GM19240 (cell line): ENCODE measurements around the gene GCNT3.
"Not testable (repeated sequence)": the region's sequence is repeated elsewhere in the genome, so short reads cannot be mapped to it uniquely, and the experiment has no call there.

Experiments
- DNase-seq: peaks from one replicate; pipeline ENCODE4 v3.0.0; 2011; ENCODE audit warnings: low spot score; ENCODE audit not compliant: insufficient read length

Gene GCNT3

DNA sequence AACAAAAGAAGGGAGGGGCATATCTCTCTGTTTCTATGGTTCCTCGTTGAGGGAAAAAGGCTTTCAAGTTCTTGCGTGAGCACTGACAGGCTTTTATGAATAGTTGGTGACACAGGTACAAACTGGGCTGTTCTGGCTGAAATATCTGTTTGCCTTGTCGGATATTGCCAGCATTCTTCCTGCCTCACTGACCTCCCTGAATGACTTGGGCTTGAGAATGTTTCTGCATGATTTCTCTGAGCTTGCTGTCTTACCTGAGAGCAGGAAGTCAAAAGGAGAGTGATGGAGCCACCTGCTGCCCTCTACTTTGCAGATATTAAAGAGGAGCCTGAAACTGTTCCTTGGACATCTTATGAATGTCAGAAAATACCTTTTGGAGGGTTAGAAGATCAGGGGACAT is 4.8 kb downstream of the GCNT3 start:
- DNase-seq, result no peak

DNA sequence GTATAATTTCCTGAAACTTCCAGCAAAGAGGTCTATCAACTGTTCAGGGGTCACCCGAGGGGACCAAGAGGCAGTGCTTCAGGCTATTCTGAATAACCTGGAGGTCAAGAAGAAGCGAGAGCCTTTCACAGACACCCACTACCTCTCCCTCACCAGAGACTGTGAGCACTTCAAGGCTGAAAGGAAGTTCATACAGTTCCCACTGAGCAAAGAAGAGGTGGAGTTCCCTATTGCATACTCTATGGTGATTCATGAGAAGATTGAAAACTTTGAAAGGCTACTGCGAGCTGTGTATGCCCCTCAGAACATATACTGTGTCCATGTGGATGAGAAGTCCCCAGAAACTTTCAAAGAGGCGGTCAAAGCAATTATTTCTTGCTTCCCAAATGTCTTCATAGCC is 6.8 kb downstream of the GCNT3 start:
- DNase-seq, result no peak

DNA sequence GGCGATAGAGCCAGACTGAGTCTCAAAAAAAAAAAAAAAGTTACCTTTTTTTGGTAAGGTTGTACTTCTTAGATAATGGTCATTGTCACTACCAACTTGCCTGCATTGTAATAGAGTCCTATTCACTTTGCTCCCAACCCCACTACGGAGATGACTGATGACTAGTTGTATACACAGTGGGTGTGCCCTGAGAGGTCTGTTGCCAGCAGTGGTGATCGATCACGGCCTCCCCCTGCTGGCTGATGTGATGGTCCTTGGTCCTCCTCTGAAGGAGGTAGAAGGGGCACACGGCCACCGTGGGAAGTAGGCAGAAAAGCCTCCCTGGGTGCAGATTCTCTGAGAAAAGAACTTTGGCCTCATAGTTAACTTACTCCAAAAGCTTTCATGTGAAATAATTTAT is 10.7 kb downstream of the GCNT3 start:
- peak; percentile 58 for DNase-seq

DNA sequence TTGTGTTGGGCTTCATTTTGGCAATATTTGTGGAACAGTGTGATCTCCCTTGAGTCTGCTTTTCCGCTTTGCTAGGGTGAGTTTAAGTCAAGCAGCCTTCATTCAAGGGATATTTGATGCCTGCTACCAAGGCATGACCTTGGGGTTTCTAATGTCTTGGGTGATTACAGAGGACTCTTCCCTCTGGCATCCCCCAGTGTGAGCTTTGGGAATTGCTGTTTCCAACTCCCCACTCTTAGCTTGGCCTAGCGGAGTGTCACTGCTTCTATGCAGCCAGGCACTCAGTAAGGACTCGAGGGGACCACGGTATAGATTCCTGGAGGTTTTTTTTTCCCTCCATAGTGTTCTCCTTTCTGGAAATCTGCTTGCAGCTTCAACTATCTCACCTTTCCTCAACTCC is 21.1 kb downstream of the GCNT3 start:
- DNase-seq, result no peak

DNA sequence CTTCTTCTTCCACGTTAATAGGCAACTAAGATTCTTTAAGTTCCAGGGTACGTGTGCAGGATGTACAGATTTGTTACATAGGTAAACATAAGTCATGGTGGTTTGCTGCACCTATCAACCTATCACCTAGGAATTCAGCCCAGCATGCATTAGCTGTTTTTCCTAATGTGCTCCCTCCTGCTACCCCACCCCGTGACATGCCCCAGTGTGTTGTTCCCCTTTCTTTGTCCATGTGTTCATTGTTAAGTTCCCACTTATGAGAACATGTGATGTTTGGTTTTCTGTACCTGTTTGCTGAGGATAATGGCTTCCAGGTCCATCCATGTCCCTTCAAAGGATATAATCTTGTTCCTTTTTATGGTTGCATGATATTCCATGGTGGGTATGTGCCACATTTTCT is 24.6 kb downstream of the GCNT3 start:
- no peak for DNase-seq

DNA sequence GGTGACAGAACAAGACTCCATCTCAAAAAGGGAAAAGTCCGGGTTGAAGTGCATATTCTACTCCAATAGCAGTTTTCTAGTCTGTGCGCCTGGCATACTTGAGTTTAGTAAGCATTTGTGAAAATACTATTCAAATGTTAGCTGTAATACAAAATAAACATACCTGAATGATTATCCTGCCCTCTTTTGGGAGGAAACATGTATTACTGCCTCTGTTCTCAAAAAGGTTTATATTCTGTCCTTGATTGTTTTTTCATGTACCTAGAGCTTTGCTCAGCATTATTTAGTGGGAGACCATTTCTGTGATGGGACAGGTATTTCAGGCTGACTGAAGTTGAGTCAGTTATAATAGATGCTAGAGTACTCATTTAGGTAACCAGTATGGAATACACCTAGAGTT is 25.9 kb downstream of the GCNT3 start:
- DNase-seq, result not testable (repeated sequence)

DNA sequence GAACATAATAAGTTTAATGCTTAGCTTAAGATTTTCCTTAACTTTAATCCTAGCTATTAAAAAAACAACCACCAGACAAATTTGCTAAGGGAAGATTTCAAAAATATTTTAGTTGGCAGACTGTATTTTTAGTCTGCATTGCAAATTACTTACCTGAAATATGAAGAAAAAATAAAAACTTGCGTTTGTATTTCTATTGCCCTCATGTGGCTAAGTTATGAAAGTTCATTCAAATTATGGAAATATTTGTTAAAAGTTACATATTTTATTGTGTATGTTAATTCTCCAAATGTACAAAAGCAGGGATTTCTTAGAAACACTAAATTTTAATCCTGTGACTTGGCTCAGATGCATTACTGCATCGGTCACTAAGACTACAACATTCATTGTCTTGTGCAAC is 30.8 kb downstream of the GCNT3 start:
- DNase-seq, result no peak

DNA sequence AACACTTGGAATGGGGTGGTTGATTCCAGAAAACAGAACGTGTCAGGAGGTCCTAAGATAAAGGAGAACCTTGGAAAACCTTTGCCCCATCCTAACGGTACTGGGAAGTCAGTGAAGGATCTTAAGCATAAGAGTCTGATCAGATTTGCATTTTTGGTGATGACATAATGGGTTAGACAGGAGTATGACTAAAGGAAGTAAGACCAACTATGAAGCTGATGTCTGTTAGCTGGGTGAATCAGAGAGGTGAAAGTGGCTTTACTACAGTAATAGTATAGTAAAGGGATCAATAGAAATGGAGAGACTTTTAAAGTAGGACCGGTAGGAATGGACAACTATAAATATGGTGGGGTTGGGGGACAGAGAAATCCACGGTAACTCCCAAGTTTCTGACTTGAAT is 33.2 kb downstream of the GCNT3 start:
- DNase-seq, result no peak

DNA sequence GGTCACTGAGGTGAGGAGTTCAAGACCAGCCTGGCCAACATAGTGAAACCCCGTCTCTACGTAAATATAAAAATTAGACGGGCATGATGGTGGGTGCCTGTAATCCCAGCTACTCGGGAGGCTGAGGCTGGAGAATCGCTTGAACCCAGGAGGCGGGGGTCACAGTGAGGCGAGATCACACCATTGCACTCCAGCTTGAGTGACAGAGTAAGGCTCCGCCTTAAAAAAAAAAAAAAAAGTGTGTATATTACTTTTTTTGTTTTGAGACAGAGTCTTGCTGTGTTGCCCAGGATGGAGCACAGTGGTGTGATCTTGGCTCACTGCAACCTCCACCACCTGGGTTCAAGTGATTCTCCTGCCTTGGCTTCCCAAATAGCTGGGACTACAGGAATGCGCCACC is 34.2 kb downstream of the GCNT3 start:
- not testable (repeated sequence) for DNase-seq

DNA sequence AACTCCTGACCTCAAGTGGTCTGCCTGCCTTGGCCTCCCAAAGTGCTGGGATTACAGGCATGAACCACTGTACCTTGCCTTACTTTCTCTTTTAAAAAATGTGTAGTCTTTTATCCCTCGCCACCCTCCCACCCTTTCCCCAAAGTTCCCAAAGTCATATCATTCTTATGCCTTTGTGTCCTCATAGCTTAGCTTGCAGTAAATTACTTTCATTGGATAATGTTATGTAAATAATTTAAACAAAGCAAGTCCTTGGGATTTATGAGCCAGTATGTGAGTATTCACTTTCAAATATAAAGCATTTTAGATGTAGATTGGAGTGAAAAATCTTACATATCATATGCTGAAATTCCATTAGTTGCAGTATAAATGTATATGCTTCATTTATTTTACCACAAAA is 34.7 kb downstream of the GCNT3 start:
- DNase-seq, result no peak

DNA sequence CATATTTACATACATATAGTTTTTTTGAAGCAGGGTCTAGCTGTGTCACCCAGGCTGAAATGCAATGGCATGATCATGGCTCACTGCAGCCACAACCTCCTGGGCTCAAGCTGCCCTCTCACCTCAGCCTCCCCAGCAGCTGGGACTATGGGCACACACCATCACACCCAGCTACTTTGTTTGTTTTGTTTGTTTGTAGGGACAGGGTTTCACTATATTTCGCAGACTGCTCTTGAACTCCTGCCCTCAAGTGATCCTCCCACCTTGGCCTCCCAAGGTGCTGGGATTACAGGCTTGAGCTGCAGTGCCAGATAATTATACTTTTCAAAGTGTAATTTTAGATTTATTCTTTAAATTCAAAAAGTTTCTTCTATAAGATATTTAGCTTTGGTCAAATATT is 35.5 kb downstream of the GCNT3 start:
- DNase-seq, result no peak

DNA sequence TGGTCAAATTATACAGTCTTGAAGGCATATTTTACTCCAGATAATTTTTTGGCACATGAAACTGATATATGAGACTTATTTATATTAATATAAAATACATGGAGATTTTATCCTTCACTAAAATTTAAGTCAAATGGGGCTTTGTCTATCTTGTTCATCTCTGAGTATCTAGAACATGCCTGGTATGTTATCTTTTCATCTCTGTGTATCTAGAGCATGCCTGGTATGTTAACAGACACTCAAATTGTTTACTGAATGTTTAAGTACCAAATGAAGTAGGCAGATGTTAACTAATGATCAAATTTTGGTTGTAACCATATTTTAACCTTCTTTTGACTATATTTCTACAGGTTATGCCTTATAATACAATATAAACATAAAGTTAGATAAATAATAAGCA is 38.0 kb downstream of the GCNT3 start:
- DNase-seq, result no peak

DNA sequence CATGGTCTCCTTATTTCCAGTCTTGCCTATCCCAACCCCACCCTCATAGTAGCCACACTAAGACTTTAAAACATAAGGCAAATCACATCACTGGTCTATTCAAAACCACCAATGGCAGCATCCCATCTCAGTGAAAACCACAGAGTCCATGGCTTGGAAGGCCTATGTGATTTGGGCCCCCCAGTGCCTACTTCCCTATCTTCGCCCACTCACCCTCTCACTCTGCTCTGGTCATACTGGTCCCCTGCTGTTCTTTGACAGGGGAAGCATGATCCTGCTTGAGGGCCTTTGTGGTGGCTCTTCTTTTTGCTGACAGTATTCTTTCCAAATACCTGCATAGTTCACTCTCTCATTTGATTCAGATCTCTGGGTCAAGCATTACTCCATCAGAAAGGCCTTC is 42.5 kb downstream of the GCNT3 start:
- DNase-seq, result no peak

DNA sequence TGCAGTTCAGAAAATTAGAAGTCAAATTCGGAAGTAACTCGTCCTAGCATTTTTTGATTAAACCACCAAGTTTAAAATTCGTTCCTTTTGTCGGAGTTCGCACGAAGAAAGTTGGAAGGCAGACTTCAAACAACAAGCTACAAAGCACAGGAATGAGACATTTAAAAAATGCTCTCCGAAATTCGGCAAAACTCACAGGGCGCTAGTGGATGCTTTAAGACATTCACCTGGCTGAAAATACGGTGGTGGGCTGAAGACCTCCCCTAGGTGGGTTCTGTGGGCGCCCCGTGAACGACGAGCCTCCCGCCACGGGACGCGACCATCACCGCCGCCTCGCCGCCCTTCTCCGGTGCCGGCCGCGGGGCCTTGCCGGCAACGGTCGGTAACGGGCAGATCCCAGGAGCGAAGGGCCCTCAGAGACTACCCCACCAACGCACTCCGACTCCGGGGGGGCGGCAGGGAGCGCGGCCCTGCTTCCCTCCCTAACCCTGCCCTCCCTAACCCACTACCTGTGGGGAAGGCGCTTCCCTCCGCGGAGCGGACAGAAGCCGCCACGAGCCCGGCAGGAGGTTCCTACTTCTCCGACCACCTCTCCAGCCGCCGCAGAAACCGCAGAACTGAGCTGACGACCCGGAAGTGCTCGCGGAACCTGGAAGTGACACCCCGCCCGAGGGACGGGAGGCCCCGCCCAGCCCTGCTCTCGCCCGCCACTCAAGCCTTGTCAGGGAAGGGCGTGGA is 45.5 kb downstream of the GCNT3 start, which contains the start of gene GTF2A2:
GTF2A2 (minus strand) TSS at position 619 of the 738 bp plus-strand sequence. CDS start 5,238 bp downstream, outside the sequence.
- DNase-seq, result peak; percentile 67

DNA sequence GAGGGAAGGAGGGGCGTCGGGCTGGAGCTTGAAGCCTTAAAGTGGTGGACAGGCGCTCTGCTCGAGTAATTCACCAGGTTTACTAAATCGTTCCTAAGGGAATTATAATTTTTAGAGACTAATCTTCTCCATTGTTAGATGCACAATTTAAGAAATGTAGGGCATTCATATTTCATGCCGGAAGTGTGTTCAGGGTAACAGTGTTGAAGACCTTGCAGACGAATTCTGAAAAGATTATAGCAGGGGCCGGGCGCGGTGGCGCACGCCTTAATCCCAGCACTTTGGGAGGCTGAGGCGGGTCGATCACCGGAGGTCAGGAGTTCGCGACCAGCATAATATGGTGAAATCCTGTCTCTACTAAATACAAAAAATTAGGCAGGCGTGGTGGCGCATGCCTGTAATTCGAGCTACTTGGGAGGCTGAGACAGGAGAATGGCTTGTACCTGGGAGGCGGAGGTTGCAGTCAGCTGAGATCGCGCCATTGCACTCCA is 46.1 kb downstream of the GCNT3 start:
- no peak for DNase-seq

DNA sequence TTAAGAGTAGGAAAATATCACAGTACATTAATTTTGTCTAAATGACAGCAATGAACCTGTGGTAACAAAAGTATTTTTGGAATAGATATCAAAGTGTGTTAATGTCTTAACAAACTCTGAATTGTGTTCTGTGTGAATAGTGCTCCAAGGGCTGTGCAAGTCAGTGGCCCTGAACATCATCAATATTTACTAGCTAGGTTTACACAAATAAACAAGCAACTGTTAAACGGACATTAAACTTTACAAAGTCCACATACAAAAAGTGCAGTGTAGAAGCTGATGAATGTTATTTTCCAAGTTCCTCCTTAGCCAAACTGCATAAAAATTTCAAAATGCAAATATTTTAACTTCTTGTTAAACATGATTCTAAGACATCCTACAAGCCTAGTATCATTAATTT is 47.8 kb downstream of the GCNT3 start:
- DNase-seq, result no peak

DNA sequence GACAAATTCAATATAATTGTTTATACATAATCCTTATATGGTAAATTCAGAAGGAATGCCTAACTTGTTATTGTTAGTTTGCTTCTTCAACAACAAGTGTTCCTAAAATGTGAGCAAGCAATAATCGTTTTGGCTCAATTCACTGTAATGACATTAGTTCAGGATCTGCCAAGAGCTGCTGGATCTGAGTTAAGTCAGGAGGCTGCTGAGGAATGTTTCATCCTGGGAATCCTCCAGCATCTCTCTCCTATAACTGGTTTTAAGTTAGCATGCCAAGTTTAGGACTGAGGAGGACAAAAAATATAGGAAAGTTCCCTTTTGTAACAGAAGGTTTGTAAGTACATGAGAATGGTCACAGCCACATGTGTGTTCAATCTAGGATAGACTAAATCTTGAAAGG is 50.7 kb downstream of the GCNT3 start:
- no peak for DNase-seq

DNA sequence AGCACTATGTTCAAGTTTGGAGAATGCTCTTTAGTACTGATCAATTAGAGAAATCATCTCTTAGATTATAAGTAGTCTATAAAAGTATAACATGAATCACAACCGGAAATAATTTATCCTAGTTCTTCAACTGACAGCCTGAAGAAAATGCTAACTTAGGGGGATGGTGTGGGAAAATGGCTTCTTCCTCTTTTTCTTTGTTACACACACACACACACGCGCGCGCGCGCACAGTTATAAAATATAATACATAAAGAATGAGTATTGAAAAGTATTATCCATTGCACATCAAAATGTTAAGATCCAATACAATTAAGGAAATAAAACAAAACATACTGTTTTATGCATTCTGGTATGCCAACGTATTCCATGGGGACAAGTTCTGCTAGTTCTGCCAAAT is 57.0 kb downstream of the GCNT3 start:
- no peak for DNase-seq
